NT2/D1 (cell line): ENCODE data around the gene BRIP1.

Experiments
- DNase-seq: peaks from one replicate; pipeline ENCODE4 v3.0.0-alpha.2; 2011; ENCODE audit warnings: low read depth, low spot score
- H3K27me3 ChIP-seq: 2 replicates; pipeline ENCODE4 v1.6.0; 2011; ENCODE audit warnings: mild to moderate bottlenecking; ENCODE audit not compliant: insufficient read length, insufficient read depth
- H3K36me3 ChIP-seq: 2 replicates; pipeline ENCODE4 v1.6.1; 2011; ENCODE audit warnings: mild to moderate bottlenecking, low read length, mixed read lengths; ENCODE audit not compliant: insufficient read depth, insufficient read length
- H3K4me1 ChIP-seq: 2 replicates; pipeline ENCODE4 v1.5.1; 2011; ENCODE audit not compliant: insufficient read depth, insufficient read length
- H3K4me3 ChIP-seq: 2 replicates; pipeline ENCODE4 v1.5.1; 2011; ENCODE audit warnings: low read depth; ENCODE audit not compliant: insufficient read length
- H3K9ac ChIP-seq: 2 replicates; pipeline ENCODE4 v1.6.0; 2011; ENCODE audit warnings: low read depth; ENCODE audit not compliant: insufficient read length
- H3K9me3 ChIP-seq: 2 replicates; pipeline ENCODE4 v1.5.1; 2011; ENCODE audit warnings: mild to moderate bottlenecking, low read length; ENCODE audit not compliant: insufficient read depth
- SUZ12 ChIP-seq: IDR thresholded peaks from 2 replicates; pipeline ENCODE4 v1.6.1; 2011; ENCODE audit not compliant: insufficient read length, insufficient read depth; ENCODE audit errors: extremely low read depth
- YY1 ChIP-seq: IDR thresholded peaks from 2 replicates; pipeline ENCODE4 v1.6.1; 2011; ENCODE audit not compliant: insufficient read length, insufficient read depth
- ZNF274 ChIP-seq: IDR thresholded peaks from 2 replicates; pipeline ENCODE4 v1.6.1; 2011; ENCODE audit warnings: mild to moderate bottlenecking, low read depth, low read length

The BRIP1 gene

DNA sequence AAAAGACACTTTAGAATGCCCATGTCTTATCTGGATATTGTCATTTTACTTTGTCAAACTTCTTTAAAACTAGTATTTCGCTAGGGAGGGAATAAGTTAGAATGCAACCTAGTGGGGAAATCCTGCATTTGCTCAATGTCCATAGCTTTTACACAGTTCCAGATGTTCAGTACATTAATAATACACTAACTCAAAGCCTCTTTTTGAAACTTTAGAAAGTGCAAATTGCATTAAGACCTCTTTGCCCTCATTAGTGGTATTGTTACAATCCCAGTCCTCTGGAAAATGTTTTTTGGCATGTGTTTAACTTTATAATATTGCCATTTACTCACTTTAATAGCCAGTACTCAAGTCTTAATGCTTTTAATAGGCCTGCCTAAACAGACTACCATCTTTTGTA is 106.8 kb downstream of the BRIP1 start:
- DNase-seq = no peak
- H3K9ac ChIP-seq = no peak overlapping the region
- H3K9me3 ChIP-seq = peaks cover 16% of the 10 kb centered on the region
- TF ChIP-seq YY1 (no peak), ZNF274 (no peak), SUZ12 (no peak)
- H3K4me3 ChIP-seq = no peak overlapping the region
- H3K27me3 ChIP-seq = no peaks in the 10 kb centered on the region
- peaks cover 3% of the 10 kb centered on the region for H3K36me3 ChIP-seq
- H3K4me1 ChIP-seq = no peaks in the 10 kb centered on the region

DNA sequence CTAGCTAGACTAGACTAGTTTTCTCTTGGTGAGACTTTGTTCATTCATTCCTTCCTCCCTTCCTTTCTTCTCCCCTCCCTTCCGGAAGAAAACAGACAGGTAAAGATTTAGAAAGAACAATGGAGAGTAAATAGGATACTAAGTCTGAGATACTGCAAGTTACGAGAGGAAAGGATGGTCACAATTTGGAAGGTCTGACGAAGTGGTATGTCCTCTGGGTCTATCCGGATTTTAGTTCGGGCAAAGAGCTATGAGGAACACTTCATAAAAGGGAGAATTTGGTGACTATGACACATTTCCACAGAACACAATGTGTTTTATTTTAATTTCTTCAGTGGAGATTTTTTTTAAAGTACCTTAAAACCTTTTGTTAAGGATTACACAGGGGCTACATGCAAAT is 107.7 kb downstream of the BRIP1 start:
- peaks cover 3% of the 10 kb centered on the region for H3K36me3 ChIP-seq

DNA sequence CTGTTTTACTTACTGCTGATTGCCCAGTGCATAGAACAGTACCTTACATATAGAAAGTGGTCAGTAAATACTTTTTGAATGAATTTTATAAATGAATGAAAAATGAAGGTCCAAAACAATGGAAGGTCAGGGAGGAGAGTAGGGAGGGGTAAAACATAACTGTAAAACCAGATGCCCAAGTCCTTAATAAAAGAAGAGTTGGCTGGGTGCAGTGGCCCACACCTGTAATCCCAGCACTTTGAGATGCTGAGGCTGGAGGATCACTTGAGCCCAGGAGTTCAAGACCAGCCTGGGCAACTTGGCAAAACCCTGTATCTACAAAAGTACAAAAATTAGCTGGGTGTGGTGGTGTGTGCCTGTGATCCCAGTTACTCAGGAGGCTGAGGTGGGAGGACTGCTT is 108.2 kb downstream of the BRIP1 start:
- Histone ChIP-seq H3K4me3 (no peak overlapping the region), H3K27me3 (no peaks in the 10 kb centered on the region), H3K4me1 (no peaks in the 10 kb centered on the region), H3K9me3 (peaks cover 16% of the 10 kb centered on the region), H3K36me3 (peaks cover 3% of the 10 kb centered on the region), H3K9ac (no peak overlapping the region)
- no peak for DNase-seq
- TF ChIP-seq SUZ12 (no peak), YY1 (no peak)

More for the DNA sequence above, 107.7 kb downstream of the BRIP1 start:
- no peaks in the 10 kb centered on the region for H3K27me3 ChIP-seq
- H3K9ac ChIP-seq = no peak overlapping the region
- H3K9me3 ChIP-seq = peaks cover 16% of the 10 kb centered on the region
- TF ChIP-seq SUZ12 = no peak
- no peak for TF ChIP-seq YY1
- no peak for TF ChIP-seq ZNF274
- no peaks in the 10 kb centered on the region for H3K4me1 ChIP-seq
- H3K4me3 ChIP-seq = no peak overlapping the region
- no peak for DNase-seq

DNA sequence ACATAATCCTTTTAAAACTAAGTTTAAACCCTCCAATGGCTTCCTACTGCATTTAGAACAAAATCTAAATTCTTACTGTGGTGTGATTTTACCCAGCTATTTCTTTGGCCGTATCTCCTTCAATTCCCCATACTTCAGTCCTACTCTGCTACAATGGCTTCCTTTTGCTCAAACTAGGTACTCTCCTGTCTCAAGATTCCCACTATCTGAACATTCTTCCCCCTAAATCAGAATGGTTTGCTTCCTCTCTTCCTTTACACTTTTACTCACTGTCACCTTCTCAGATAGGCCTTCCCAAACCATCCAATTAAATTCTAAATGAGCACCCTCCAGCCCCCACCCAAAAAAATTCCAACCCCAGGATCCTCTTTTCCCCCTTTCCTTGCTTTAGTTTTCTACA is 109.2 kb downstream of the BRIP1 start:
- Histone ChIP-seq H3K9ac (no peak overlapping the region), H3K36me3 (peaks cover 3% of the 10 kb centered on the region)

DNA sequence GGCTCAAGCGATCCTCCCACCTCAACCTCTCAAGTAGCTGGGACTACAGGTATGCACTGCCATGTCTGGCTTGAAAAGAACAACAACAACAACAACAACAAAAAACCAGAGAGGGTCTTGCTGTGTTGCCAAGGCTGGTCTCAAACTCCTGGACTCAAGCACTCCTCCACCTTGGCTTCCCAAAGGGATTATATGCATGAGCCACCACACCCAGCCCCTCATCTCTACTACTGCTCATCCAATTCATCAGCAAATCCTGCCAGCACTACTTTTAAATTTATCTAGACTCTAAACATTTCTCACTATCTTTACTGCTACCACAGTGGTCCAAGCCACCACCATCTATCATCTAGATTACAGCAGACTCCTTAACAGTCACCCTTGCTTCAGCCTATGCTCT is 109.6 kb downstream of the BRIP1 start:
- H3K4me1 ChIP-seq = no peaks in the 10 kb centered on the region
- H3K9ac ChIP-seq = no peak overlapping the region
- no peak for DNase-seq
- H3K27me3 ChIP-seq = no peaks in the 10 kb centered on the region
- H3K36me3 ChIP-seq = peaks cover 3% of the 10 kb centered on the region
- TF ChIP-seq ZNF274 (no peak), SUZ12 (no peak), YY1 (no peak)
- H3K4me3 ChIP-seq = no peak overlapping the region
- H3K9me3 ChIP-seq = peaks cover 3% of the 10 kb centered on the region; the same call in 1 of the 2 replicates

More for the DNA sequence above, 109.2 kb downstream of the BRIP1 start:
- no peak for TF ChIP-seq ZNF274
- TF ChIP-seq YY1 = no peak
- TF ChIP-seq SUZ12 = no peak
- Histone ChIP-seq H3K4me1 (no peaks in the 10 kb centered on the region), H3K27me3 (no peaks in the 10 kb centered on the region), H3K4me3 (no peak overlapping the region), H3K9me3 (peaks cover 8% of the 10 kb centered on the region)
- DNase-seq = no peak

DNA sequence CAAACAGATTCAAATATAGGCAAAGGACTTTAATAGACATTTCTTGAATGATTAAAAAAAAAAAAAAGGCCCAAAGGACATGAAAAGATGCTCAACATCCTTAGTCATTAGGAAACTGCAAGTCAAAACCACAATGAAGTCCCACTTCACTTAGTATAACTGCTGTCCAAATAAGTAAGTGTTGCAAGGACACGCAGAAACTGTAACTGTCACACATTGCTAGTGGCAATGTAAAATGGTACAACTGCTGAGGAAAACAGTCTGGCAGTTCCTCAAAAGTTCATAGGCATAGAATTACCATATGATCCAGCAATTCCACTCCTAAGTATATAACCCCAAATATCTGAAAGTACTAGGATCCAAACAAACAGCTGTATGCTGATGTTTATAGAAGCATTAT is 112.7 kb downstream of the BRIP1 start:
- H3K27me3 ChIP-seq = no peaks in the 10 kb centered on the region
- TF ChIP-seq ZNF274 = no peak
- no peak for TF ChIP-seq YY1
- TF ChIP-seq SUZ12 = no peak
- H3K9ac ChIP-seq = no peak overlapping the region
- no peaks in the 10 kb centered on the region; the same call in 1 of the 2 replicates for H3K9me3 ChIP-seq
- no peaks in the 10 kb centered on the region for H3K36me3 ChIP-seq
- no peak for DNase-seq
- no peaks in the 10 kb centered on the region for H3K4me1 ChIP-seq
- no peak overlapping the region for H3K4me3 ChIP-seq

DNA sequence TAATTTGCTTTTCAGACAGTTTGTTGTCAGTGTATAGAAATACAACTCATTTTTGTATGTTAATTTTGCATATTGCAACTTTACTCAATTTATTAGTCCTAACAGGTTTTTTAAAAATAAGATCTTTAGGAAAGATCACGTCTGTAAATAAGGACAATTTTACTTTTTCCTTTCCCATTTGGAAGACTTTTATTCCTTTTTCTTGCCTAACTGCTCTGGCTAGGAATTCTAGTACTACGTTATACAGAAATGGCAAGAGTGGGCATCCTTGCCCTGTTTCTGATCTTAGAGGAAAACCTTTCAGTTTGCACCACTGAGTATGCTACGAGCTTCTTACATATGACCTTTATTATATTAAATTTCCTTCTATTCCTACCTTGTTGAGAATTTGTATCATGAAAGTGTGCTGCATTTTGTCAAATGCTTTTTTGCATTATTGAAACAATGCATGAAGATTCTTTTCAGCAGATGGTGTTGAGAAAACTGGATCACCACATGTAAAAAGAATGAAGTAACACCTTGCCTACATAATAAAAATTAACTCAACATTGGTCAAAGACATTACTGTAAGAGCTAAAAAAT is 113.4 kb downstream of the BRIP1 start:
- Histone ChIP-seq H3K4me3 (no peak overlapping the region), H3K9ac (no peak overlapping the region), H3K27me3 (no peaks in the 10 kb centered on the region), H3K4me1 (no peaks in the 10 kb centered on the region), H3K9me3 (no peaks in the 10 kb centered on the region; the same call in 1 of the 2 replicates), H3K36me3 (peaks cover 4% of the 10 kb centered on the region)
- no peak for DNase-seq
- no peak for TF ChIP-seq YY1
- TF ChIP-seq ZNF274 = no peak
- TF ChIP-seq SUZ12 = no peak

DNA sequence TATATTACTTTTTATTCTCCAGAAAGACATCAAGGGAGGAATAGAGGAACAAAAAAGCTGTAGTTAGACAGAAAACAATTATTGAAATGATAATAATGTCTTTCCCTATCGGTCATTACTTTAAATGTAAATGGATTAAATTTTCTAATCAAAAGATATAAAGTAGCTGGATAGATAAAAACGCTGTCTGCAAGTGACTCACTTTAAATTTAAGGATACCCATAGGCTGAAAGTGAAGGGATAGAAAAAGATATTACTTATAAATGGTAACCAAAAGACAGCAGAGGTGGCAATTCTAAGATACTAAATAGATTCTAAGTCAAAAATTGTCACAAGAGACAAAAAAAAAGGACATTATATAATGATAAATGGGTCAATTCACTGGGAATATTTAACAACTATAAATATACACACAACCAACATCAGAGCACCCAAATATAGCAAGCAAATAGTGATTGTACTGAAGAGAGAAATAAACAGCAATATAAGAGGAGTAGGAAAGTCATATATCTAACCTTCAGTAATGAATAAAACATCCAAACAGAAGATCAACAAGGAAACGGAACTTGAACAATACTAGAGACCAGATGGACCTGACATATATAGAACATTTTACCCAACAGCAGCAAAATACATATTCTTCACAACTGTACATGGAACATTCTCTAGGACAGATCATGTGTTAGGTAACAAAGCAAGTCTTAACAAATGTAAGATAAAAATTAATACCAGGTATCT is 116.9 kb downstream of the BRIP1 start:
- H3K36me3 ChIP-seq = peaks cover 20% of the 10 kb centered on the region
- H3K4me3 ChIP-seq = no peak overlapping the region
- no peak overlapping the region for H3K9ac ChIP-seq
- TF ChIP-seq SUZ12 = no peak
- H3K9me3 ChIP-seq = no peaks in the 10 kb centered on the region; the same call in 1 of the 2 replicates
- no peak for DNase-seq
- no peaks in the 10 kb centered on the region for H3K27me3 ChIP-seq
- H3K4me1 ChIP-seq = no peaks in the 10 kb centered on the region
